Ureter (tissue), 1 donor: ENCODE data around the gene SLC2A5. TPM values are rescaled to one million over a fixed set of nuclear protein-coding genes. Genes with fewer than 3 reads are reported as not detected.

Source experiments
- DNase-seq: peaks from one replicate; pipeline ENCODE4 v3.0.0-alpha.2; 2020; ENCODE audit warnings: low spot score
- total RNA-seq: library from RNA; stranded (reverse); gene quantifications from one replicate; pipeline ENCODE4 v1.2.4, GENCODE V29; 2023
- donor health status: DM: yes; HTN: yes; CAD: no.

The SLC2A5 gene
- total RNA-seq, 1 donor from 2014 or later = 1.1 TPM

- DNase-seq = no peak
Observed at GRCh38 chr1:9093091-9093490, 23.7 kb upstream of the SLC2A5 start.

GRCh38 chr1:9088807-9089206, 19.4 kb upstream of the SLC2A5 start:
- DNase-seq = no peak

- no peak for DNase-seq
Observed at GRCh38 chr1:9087411-9088125, 18.1 kb upstream of the SLC2A5 start.

GRCh38 chr1:9086796-9087195, 17.4 kb upstream of the SLC2A5 start:
- DNase-seq = no peak

- DNase-seq = no peak
Observed at GRCh38 chr1:9086045-9086444, 16.6 kb upstream of the SLC2A5 start.

- no peak for DNase-seq
Observed at GRCh38 chr1:9085306-9085940, 16.0 kb upstream of the SLC2A5 start.

- DNase-seq = no peak
Observed at GRCh38 chr1:9084906-9085305, 15.5 kb upstream of the SLC2A5 start.

- no peak for DNase-seq
Observed at GRCh38 chr1:9081473-9081872, 12.0 kb upstream of the SLC2A5 start.

GRCh38 chr1:9080705-9081291, 11.4 kb upstream of the SLC2A5 start:
- no peak for DNase-seq

GRCh38 chr1:9079988-9080704, 10.7 kb upstream of the SLC2A5 start:
- DNase-seq = no peak

- DNase-seq = no peak
Observed at GRCh38 chr1:9078752-9079500, 9.5 kb upstream of the SLC2A5 start.

GRCh38 chr1:9078015-9078751, 8.7 kb upstream of the SLC2A5 start:
- no peak for DNase-seq

GRCh38 chr1:9075022-9075421, 5.6 kb upstream of the SLC2A5 start:
- no peak for DNase-seq

GRCh38 chr1:9073143-9073542, 3.7 kb upstream of the SLC2A5 start:
- DNase-seq = no peak

GRCh38 chr1:9071554-9072235, 2.3 kb upstream of the SLC2A5 start:
- DNase-seq = no peak

- DNase-seq = no peak
Observed at GRCh38 chr1:9070486-9070885, 1.1 kb upstream of the SLC2A5 start.

GRCh38 chr1:9068981-9069325, 482 bp downstream of the SLC2A5 start:
- DNase-seq = no peak

GRCh38 chr1:9066945-9067807, 2.3 kb downstream of the SLC2A5 start:
- DNase-seq = no peak

- DNase-seq = no peak
Observed at GRCh38 chr1:9065213-9065751, 4.2 kb downstream of the SLC2A5 start.
